HepG2 (cell line): Measurements from ENCODE around the gene CCDC91.

ENCODE experiments used
- CREB1 ChIP-seq, 2 experiments: fragments of 450-650 bp in 1 of 2; IDR thresholded peaks; 2 replicates each; pipeline ENCODE4 v1.6.1; 2016 to 2017; ENCODE audit warnings: control low read depth in 1 of 2, mild to moderate bottlenecking in 1 of 2, missing compliant biosample characterization in 1 of 2, missing genetic modification characterization in 1 of 2
- ELF4 ChIP-seq: sonication (generic); formaldehyde crosslinking; IDR thresholded peaks from 2 replicates; pipeline ENCODE4 v1.5.0; 2020; ENCODE audit warnings: missing genetic modification reagents, mild to moderate bottlenecking, moderate library complexity, borderline replicate concordance
- ONECUT2 ChIP-seq: sonication (generic); formaldehyde crosslinking; IDR thresholded peaks from 2 replicates; pipeline ENCODE4 v1.4.0; 2020; ENCODE audit warnings: missing genetic modification reagents
- SMAD1 ChIP-seq: sonication (generic); formaldehyde crosslinking; IDR thresholded peaks from 2 replicates; pipeline ENCODE4 v1.4.0; 2020; ENCODE audit warnings: missing genetic modification reagents, low read depth, mild to moderate bottlenecking, borderline replicate concordance
- TF ChIP-seq, protein P1 (sequence below): sonication (generic); formaldehyde crosslinking; IDR thresholded peaks from 2 replicates; pipeline ENCODE4 v1.5.0; 2020; ENCODE audit warnings: mild to moderate bottlenecking, missing genetic modification reagents, moderate library complexity

GRCh38 chr12:28265435-28266042 lies 75.3 kb downstream of the CCDC91 start:
- TF ChIP-seq, protein P1, sequence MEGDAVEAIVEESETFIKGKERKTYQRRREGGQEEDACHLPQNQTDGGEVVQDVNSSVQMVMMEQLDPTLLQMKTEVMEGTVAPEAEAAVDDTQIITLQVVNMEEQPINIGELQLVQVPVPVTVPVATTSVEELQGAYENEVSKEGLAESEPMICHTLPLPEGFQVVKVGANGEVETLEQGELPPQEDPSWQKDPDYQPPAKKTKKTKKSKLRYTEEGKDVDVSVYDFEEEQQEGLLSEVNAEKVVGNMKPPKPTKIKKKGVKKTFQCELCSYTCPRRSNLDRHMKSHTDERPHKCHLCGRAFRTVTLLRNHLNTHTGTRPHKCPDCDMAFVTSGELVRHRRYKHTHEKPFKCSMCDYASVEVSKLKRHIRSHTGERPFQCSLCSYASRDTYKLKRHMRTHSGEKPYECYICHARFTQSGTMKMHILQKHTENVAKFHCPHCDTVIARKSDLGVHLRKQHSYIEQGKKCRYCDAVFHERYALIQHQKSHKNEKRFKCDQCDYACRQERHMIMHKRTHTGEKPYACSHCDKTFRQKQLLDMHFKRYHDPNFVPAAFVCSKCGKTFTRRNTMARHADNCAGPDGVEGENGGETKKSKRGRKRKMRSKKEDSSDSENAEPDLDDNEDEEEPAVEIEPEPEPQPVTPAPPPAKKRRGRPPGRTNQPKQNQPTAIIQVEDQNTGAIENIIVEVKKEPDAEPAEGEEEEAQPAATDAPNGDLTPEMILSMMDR = no peak
- TF ChIP-seq ONECUT2 (CRISPR knock-in tag) = no peak
- no peak for TF ChIP-seq ELF4 (CRISPR knock-in tag)
- TF ChIP-seq SMAD1 = no peak
- no peak for TF ChIP-seq CREB1 (IDR thresholded peaks at IDR 0.05)
- TF ChIP-seq CREB1 (CRISPR knock-in tag; IDR thresholded peaks at IDR 0.05) = no peak
